Esophagus muscularis mucosa (tissue), 4 donors: ENCODE results near the gene CNTNAP2. TPM values are rescaled to one million over a fixed set of nuclear protein-coding genes. Genes with fewer than 3 reads are reported as not detected.

Experiments used
- DNase-seq: peaks from one replicate; pipeline ENCODE4 v3.0.0-alpha.2; 2017; ENCODE audit errors: extremely low spot score
- H3K27ac ChIP-seq, 4 donors: fragments of 200-600 bp; sonication (generic); replicated peaks in 1 of 4; 1 replicate in 3 of 4; 2 replicates in 1 of 4; pipeline ENCODE4 v1.5.1; 2016 to 2019; ENCODE audit warnings: mild to moderate bottlenecking in 1 of 4
- H3K27me3 ChIP-seq, 4 donors: fragments of 200-600 bp; sonication (generic); one replicate each; pipeline versions ENCODE4 v1.5.1 to v1.6.0; 2016 to 2019
- H3K36me3 ChIP-seq, 4 donors: fragments of 200-600 bp; sonication (generic); one replicate each; pipeline ENCODE4 v1.5.1; 2016 to 2019
- H3K4me1 ChIP-seq, 4 donors: fragments of 200-600 bp; sonication (generic); one replicate each; pipeline ENCODE4 v1.5.1; 2016 to 2019
- H3K4me3 ChIP-seq, 4 donors: fragments of 200-600 bp; sonication (generic); 1 replicate in 2 of 4; 2 replicates in 2 of 4; pipeline ENCODE4 v1.5.1; 2016 to 2019; ENCODE audit warnings: mild to moderate bottlenecking in 4 of 4, moderate library complexity in 1 of 4
- H3K9me3 ChIP-seq, 4 donors: fragments of 200-600 bp; sonication (generic); 1 replicate in 3 of 4; 2 replicates in 1 of 4; pipeline ENCODE4 v1.5.1; 2016 to 2019
- CTCF ChIP-seq, 3 experiments: fragments of 200-600 bp in 2 of 3; fragments of 450-650 bp in 1 of 3; sonication (generic) in 2 of 3; IDR thresholded peaks; one replicate each; pipeline ENCODE4 v1.5.1; 2017 to 2019; ENCODE audit warnings: antibody characterized with exemption in 3 of 3, mild to moderate bottlenecking in 2 of 3, moderate library complexity in 1 of 3
- EP300 ChIP-seq: sonication (generic); formaldehyde crosslinking; IDR thresholded peaks from one replicate; pipeline ENCODE4 v1.6.1; 2017; ENCODE audit warnings: antibody characterized with exemption
- POLR2A ChIP-seq: fragments of 450-650 bp; IDR thresholded peaks from one replicate; pipeline ENCODE4 v1.6.1; 2017; ENCODE audit warnings: antibody characterized with exemption, moderate library complexity, mild to moderate bottlenecking, low read depth
- POLR2AphosphoS5 ChIP-seq, 2 donors: sonication (generic); formaldehyde crosslinking; IDR thresholded peaks; one replicate each; pipeline ENCODE4 v1.6.1; 2017; ENCODE audit warnings: antibody characterized with exemption in 2 of 2
- WGBS: methylation state at CpG from one replicate; pipeline ENCODE4 v1.1.5; 2018; 5-methylcytosine and 5-hydroxymethylcytosine counted together
- intact Hi-C: fragments of 100-400 bp; cut with DNase I; formaldehyde crosslinking; loops from one replicate; pipeline ENCODE4 v1.15.1; 2023
- total RNA-seq, 4 donors: library from RNA; depleted of rRNA; stranded (reverse); fragments of >200 nt; gene quantifications; one replicate each; pipeline versions ENCODE4 v1.1.0 to v1.2.1, GENCODE V29; 2016

CNTNAP2 gene
- total RNA-seq, 4 donors from 2014 or later, result 1.2 to 2.9 (median 1.9) TPM

DNA sequence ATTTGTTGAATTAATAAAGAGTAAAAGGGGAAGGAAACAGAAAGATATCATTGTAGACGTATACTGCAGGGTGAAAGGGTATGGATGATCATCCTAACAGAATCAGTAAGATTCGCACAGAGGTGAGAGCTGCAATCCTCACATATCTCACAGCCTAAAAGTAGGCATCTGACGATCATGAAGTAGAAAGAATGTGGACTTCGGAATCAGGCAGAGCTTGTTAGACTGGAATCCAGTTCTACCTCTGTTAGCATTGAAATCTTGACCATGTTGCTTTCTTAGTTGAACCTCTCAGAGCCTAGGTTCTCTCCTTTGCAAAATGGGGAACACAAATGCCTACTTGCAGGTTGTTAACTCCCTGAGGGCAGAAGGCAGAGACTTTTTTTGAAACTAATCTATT, 2154.0 kb downstream of the CNTNAP2 start:
- DNase-seq, result no peak
- intact Hi-C loops, result no loop called here
- Histone ChIP-seq H3K36me3 (no peaks in the 10 kb centered on the region), H3K4me1 (no peaks in the 10 kb centered on the region), H3K9me3 (no peaks in the 10 kb centered on the region), H3K27me3 (no peaks in the 10 kb centered on the region), H3K4me3 (no peak overlapping the region), H3K27ac (no peak overlapping the region)
- no peak for TF ChIP-seq POLR2A
- no peak for TF ChIP-seq CTCF (IDR thresholded peaks at IDR 0.05)
- TF ChIP-seq POLR2AphosphoS5 (IDR thresholded peaks at IDR 0.05), result no peak
- no peak for TF ChIP-seq EP300
- 81% methylated on average over 4 of the region's 4 CpGs for WGBS

DNA sequence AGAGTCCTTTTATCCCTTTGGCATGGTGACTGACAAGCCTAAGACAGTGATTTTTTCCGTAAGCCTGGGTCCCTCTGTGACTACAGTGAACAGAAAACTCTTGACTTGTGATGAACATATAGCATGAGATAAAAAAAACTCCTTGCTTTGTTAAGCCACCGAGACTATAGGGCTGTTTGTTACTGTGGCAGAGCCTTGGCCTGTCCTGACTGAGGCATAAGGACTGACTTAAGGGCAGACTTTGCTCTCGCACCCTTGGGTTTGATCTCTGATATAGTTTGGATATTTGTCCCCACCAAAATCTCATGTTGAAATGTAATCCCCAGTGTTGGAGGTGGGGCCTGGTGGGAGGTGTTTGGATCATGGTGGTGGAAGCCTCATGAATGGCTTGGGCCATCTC, 2157.5 kb downstream of the CNTNAP2 start:
- Histone ChIP-seq H3K27ac (no peak overlapping the region), H3K36me3 (no peaks in the 10 kb centered on the region), H3K27me3 (no peaks in the 10 kb centered on the region), H3K4me1 (no peaks in the 10 kb centered on the region), H3K4me3 (no peak overlapping the region), H3K9me3 (no peaks in the 10 kb centered on the region)
- WGBS, result 94% methylated on average over 3 of the region's 3 CpGs
- DNase-seq, result no peak
- TF ChIP-seq EP300, result no peak
- TF ChIP-seq POLR2AphosphoS5 (IDR thresholded peaks at IDR 0.05), result no peak
- no peak for TF ChIP-seq CTCF (IDR thresholded peaks at IDR 0.05)
- TF ChIP-seq POLR2A, result no peak
- intact Hi-C loops, result no loop called here

DNA sequence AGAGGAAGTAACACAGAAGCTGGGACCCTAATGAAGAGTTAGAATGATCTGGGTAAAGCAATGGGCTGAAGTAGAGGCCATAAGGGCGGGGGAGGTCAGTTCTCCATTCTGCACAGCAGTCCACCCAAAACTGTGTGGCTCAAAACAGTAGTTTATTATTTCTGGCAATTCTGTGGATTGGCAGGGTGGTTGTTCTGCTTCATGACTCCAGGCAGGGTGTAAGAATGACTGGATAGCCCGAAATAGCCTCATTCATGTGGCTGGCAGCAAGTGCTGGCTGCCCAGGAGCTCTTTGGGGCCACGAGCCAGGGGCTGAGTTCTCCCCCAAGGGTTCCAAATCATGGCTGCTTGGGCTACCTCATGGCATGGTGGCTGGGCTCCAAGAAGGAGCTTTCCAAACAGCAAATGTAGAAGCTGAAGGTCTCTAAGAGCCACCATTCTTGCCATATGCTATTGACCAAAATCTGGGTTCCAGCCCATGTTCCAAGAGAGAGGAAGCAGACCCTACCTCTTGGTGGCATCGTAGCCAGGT, 2158.8 kb downstream of the CNTNAP2 start:
- Histone ChIP-seq H3K4me1 (no peaks in the 10 kb centered on the region), H3K27ac (no peak overlapping the region), H3K27me3 (no peaks in the 10 kb centered on the region), H3K9me3 (no peaks in the 10 kb centered on the region), H3K36me3 (no peaks in the 10 kb centered on the region), H3K4me3 (no peak overlapping the region)
- TF ChIP-seq POLR2A (no peak), CTCF (IDR thresholded peaks at IDR 0.05) (no peak), POLR2AphosphoS5 (IDR thresholded peaks at IDR 0.05) (no peak), EP300 (no peak)
- DNase-seq, result peak; percentile 74
- intact Hi-C loops, result no loop called here
- 89% methylated on average over 4 of the region's 4 CpGs for WGBS

- H3K4me3 ChIP-seq, result no peak overlapping the region
- H3K36me3 ChIP-seq, result no peaks in the 10 kb centered on the region
- no peak for TF ChIP-seq EP300
- no peak for TF ChIP-seq POLR2A
- no peak for TF ChIP-seq POLR2AphosphoS5 (IDR thresholded peaks at IDR 0.05)
- no peak for TF ChIP-seq CTCF (IDR thresholded peaks at IDR 0.05)
- 76% methylated on average over 11 of the region's 11 CpGs for WGBS
- no peaks in the 10 kb centered on the region for H3K27me3 ChIP-seq
- intact Hi-C loops, result no loop called here
- no peaks in the 10 kb centered on the region for H3K4me1 ChIP-seq
- peak; percentile 87 for DNase-seq
- no peak overlapping the region for H3K27ac ChIP-seq
- H3K9me3 ChIP-seq, result no peaks in the 10 kb centered on the region
Measured at GRCh38 chr7:148276314-148277041, 2159.9 kb downstream of the CNTNAP2 start.
